Activated B cell treated with CpG ODN at 0.5 μM for 24 hours (primary cell): Measurements from ENCODE around the gene DDX54. TPM values are rescaled to one million over a fixed set of nuclear protein-coding genes. Genes with fewer than 3 reads are reported as not detected.

Experiments used
- ATAC-seq: fragments of 200-7000 bp; cut with Tn5 transposase; one replicate; pipeline ENCODE4 v1.10.0; 2021; ENCODE audit warnings: low read depth, mild to moderate bottlenecking, moderate library complexity
- CTCF ChIA-PET: fragments of 350-600 bp; sonication (Branson Sonifier 250); formaldehyde crosslinking; loops from one replicate; lab custom pipeline; 2021; ENCODE audit warnings: antibody characterized with exemption; lab: Charles Lee
- POLR2A ChIA-PET: fragments of 350-600 bp; sonication (Branson Sonifier 250); formaldehyde crosslinking; loops from one replicate; lab custom pipeline; 2021; ENCODE audit warnings: antibody characterized with exemption; lab: Charles Lee
- DNase-seq: peaks from one replicate; pipeline ENCODE4 v3.0.0; 2022
- H3K27ac Mint-ChIP-seq: one replicate; pipeline ENCODE4 v1.8.0; 2020; ENCODE audit warnings: mixed read lengths
- H3K27me3 Mint-ChIP-seq: one replicate; pipeline ENCODE4 v1.8.0; 2021; ENCODE audit warnings: mixed read lengths
- H3K36me3 Mint-ChIP-seq: one replicate; pipeline ENCODE4 v1.8.0; 2021; ENCODE audit warnings: low read depth, mixed read lengths
- H3K4me1 Mint-ChIP-seq: one replicate; pipeline ENCODE4 v1.8.0; 2021; ENCODE audit warnings: mixed read lengths
- H3K4me3 Mint-ChIP-seq: one replicate; pipeline ENCODE4 v1.8.0; 2020; ENCODE audit warnings: mild to moderate bottlenecking, mixed read lengths
- H3K9me3 Mint-ChIP-seq: one replicate; pipeline ENCODE4 v1.8.0; 2020; ENCODE audit warnings: mixed read lengths
- intact Hi-C: fragments of 100-400 bp; cut with micrococcal nuclease; formaldehyde crosslinking; loops from one replicate; pipeline ENCODE4 v1.15.1; 2024
- total RNA-seq: library from RNA; stranded (reverse); gene quantifications from 2 replicates; pipeline ENCODE4 v1.2.3, GENCODE V29; 2022
- TF ChIP-seq, protein P1 (sequence below): fragments of 200-600 bp; IDR thresholded peaks from one replicate; pipeline ENCODE4 v1.8.0; 2022; ENCODE audit warnings: antibody characterized with exemption, mild to moderate bottlenecking

The DDX54 gene
- total RNA-seq, 1 donor from 2014 or later: 115 TPM

DNA sequence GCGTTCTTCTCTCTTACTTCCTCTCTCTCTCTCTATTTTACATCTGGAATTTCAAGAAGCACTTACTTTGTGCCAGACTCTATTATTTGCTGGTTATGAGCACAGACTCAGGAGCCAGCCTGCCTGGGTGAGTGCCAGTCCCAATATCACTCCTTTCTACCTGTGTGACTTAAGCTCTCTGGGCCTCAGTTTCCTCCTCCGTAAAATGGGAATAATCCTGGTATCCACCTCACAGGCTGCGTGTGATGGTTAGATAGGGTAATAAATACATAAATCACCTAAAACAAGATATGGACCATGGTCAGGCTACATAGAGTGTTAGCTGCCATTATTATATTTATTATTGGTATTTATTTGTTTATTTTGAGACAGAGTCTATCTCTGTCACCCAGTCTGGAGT lies 74.0 kb downstream of the DDX54 start:
- ATAC-seq: no peak
- H3K36me3 Mint-ChIP-seq: no peaks in the 10 kb centered on the region
- no peak for DNase-seq
- no peak overlapping the region for H3K4me3 Mint-ChIP-seq
- TF ChIP-seq, protein P1, sequence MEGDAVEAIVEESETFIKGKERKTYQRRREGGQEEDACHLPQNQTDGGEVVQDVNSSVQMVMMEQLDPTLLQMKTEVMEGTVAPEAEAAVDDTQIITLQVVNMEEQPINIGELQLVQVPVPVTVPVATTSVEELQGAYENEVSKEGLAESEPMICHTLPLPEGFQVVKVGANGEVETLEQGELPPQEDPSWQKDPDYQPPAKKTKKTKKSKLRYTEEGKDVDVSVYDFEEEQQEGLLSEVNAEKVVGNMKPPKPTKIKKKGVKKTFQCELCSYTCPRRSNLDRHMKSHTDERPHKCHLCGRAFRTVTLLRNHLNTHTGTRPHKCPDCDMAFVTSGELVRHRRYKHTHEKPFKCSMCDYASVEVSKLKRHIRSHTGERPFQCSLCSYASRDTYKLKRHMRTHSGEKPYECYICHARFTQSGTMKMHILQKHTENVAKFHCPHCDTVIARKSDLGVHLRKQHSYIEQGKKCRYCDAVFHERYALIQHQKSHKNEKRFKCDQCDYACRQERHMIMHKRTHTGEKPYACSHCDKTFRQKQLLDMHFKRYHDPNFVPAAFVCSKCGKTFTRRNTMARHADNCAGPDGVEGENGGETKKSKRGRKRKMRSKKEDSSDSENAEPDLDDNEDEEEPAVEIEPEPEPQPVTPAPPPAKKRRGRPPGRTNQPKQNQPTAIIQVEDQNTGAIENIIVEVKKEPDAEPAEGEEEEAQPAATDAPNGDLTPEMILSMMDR: no peak
- no peaks in the 10 kb centered on the region for H3K9me3 Mint-ChIP-seq
- H3K4me1 Mint-ChIP-seq: peaks cover 1% of the 10 kb centered on the region
- peaks cover 6% of the 10 kb centered on the region for H3K27me3 Mint-ChIP-seq
- POLR2A ChIA-PET: no interaction called here
- intact Hi-C loops: no loop called here
- H3K27ac Mint-ChIP-seq: no peak overlapping the region
- CTCF ChIA-PET: interaction anchor here (2.2 kb wide), 1 partner anchor 13 kb away, joined by 5 read pairs; no protein-coding TSS in a partner anchor

- TF ChIP-seq, protein P1: no peak
- intact Hi-C loops: no loop called here
- no peak for DNase-seq
- no peak for ATAC-seq
- peaks cover 6% of the 10 kb centered on the region for H3K27me3 Mint-ChIP-seq
- ChIA-PET POLR2A (interaction anchor here (0.6 kb wide), 1 partner anchor 77 kb away, joined by 7 read pairs; no protein-coding TSS in a partner anchor), CTCF (interaction anchor here (2.2 kb wide), 1 partner anchor 12 kb away, joined by 5 read pairs; no protein-coding TSS in a partner anchor)
- no peak overlapping the region for H3K27ac Mint-ChIP-seq
- no peak overlapping the region for H3K4me3 Mint-ChIP-seq
- no peaks in the 10 kb centered on the region for H3K9me3 Mint-ChIP-seq
- H3K4me1 Mint-ChIP-seq: peaks cover 1% of the 10 kb centered on the region
- no peaks in the 10 kb centered on the region for H3K36me3 Mint-ChIP-seq
These were observed 75.2 kb downstream of the DDX54 start for GRCh38 chr12:113109872-113110599.

DNA sequence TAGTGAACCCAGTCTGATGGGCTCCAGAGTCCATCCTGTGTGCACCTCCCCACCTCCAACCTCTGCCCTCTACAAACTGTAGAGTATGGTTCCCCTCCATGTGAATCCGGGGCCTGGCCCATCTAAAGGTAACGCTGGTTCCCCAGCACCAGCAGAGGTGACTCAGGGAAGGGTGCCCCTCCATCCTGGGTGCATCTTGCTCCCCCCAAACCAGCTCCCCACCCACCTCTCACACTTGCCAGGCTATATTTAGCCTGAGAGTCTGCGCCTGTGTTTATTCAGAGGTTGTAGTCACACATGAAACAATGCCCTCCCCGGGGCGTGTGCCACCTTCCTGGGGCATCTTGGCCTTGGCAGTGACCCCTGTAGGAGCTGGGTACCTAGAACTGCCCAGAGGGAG lies 75.9 kb downstream of the DDX54 start:
- ChIA-PET POLR2A (interaction anchor here (0.6 kb wide), 2 partner anchors 78 to 156 kb away, joined by 3 to 7 read pairs; no protein-coding TSS in a partner anchor), CTCF (interaction anchor here (2.2 kb wide), 1 partner anchor 11 kb away, joined by 5 read pairs; no protein-coding TSS in a partner anchor)
- TF ChIP-seq, protein P1: no peak
- no peak overlapping the region for H3K4me3 Mint-ChIP-seq
- no peak overlapping the region for H3K27ac Mint-ChIP-seq
- ATAC-seq: no peak
- peaks cover 6% of the 10 kb centered on the region for H3K27me3 Mint-ChIP-seq
- peaks cover 5% of the 10 kb centered on the region for H3K4me1 Mint-ChIP-seq
- no peaks in the 10 kb centered on the region for H3K36me3 Mint-ChIP-seq
- no peak for DNase-seq
- H3K9me3 Mint-ChIP-seq: no peaks in the 10 kb centered on the region
- intact Hi-C loops: no loop called here

- DNase-seq (no peak), ATAC-seq (no peak)
- intact Hi-C loops: no loop called here
- Mint-ChIP-seq H3K4me3 (no peak overlapping the region), H3K27ac (no peak overlapping the region), H3K27me3 (peaks cover 6% of the 10 kb centered on the region), H3K9me3 (no peaks in the 10 kb centered on the region), H3K4me1 (peaks cover 13% of the 10 kb centered on the region), H3K36me3 (no peaks in the 10 kb centered on the region)
- ChIA-PET CTCF (no interaction called here), POLR2A (interaction anchor here (0.6 kb wide), 1 partner anchor 29 kb away, joined by 9 read pairs; no protein-coding TSS in a partner anchor)
- TF ChIP-seq, protein P1: no peak
These were observed 77.0 kb downstream of the DDX54 start for GRCh38 chr12:113108308-113108707.

Other genes with a start within 250 kb of the DDX54 start
- gene OAS3, start 247.0 kb downstream of the DDX54 start, total RNA-seq: 23.1 and 27.2 TPM in 2 replicates
- gene OAS2, start 207.0 kb downstream of the DDX54 start, total RNA-seq: 46.0 and 51.9 TPM in 2 replicates
- gene DTX1, start 128.7 kb downstream of the DDX54 start, total RNA-seq: 75.3 and 79.4 TPM in 2 replicates
- gene RASAL1, start 49.7 kb downstream of the DDX54 start, total RNA-seq: 4.9 and 7.1 TPM in 2 replicates
- 0.88 and 1.1 TPM in 2 replicates for gene CFAP73, start 35.8 kb downstream of the DDX54 start, total RNA-seq
- gene RITA1, start 243 bp upstream of the DDX54 start, total RNA-seq: 15.5 and 18.2 TPM in 2 replicates
- gene TPCN1, start 36.0 kb upstream of the DDX54 start, total RNA-seq: 107 and 126 TPM in 2 replicates
- 14.3 and 22.4 TPM in 2 replicates for gene SLC8B1, start 149.6 kb upstream of the DDX54 start, total RNA-seq
- gene PLBD2, start 173.1 kb upstream of the DDX54 start, total RNA-seq: 11.5 and 13.7 TPM in 2 replicates
- not detected in 2 replicates for gene SDS, start 218.4 kb upstream of the DDX54 start, total RNA-seq
- gene SDSL, start 236.9 kb upstream of the DDX54 start, total RNA-seq: 0.20 and 1.2 TPM in 2 replicates